Gastrocnemius medialis (tissue), 4 donors: Measurements from ENCODE around the gene HERC6.

Source experiments
- POLR2A ChIP-seq, 2 donors: fragments of 450-650 bp; IDR thresholded peaks; one replicate each; pipeline ENCODE4 v1.6.1; 2017; ENCODE audit warnings: antibody characterized with exemption in 2 of 2, mild to moderate bottlenecking in 2 of 2, moderate library complexity in 2 of 2
- TF ChIP-seq, protein P1 (sequence below), 5 experiments: fragments of 450-650 bp in 3 of 5; fragments of 200-600 bp in 2 of 5; sonication (generic) in 2 of 5; IDR thresholded peaks in 4 of 5; conservative IDR thresholded peaks in 1 of 5; 1 replicate in 4 of 5; 2 replicates in 1 of 5; pipeline ENCODE4 v1.5.1; 2016 to 2019; ENCODE audit warnings: antibody characterized with exemption in 5 of 5, mild to moderate bottlenecking in 3 of 5, moderate library complexity in 3 of 5

DNA sequence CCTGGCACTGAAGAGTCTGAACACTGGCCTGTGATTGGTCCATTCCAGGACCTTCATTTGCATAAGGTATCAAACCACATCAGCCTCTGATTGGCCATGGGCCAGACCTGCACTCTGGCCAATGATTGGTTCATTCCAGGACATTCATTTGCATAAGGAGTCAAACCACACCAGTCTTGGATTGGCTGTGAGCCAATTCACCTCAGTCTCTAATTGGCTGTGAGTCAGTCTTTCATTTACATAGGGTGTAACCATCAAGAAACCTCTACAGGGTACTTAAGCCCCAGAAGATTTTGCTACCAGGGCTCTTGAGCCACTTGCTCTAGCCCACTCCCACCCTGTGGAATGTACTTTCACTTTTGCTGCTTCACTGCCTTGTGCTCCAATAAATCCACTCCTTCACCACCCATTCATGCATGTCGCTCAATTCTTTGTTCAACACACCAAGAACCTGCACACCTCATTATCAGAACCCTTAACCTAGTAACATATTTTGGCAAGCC is 64.1 kb downstream of the HERC6 start:
- TF ChIP-seq, protein P1, sequence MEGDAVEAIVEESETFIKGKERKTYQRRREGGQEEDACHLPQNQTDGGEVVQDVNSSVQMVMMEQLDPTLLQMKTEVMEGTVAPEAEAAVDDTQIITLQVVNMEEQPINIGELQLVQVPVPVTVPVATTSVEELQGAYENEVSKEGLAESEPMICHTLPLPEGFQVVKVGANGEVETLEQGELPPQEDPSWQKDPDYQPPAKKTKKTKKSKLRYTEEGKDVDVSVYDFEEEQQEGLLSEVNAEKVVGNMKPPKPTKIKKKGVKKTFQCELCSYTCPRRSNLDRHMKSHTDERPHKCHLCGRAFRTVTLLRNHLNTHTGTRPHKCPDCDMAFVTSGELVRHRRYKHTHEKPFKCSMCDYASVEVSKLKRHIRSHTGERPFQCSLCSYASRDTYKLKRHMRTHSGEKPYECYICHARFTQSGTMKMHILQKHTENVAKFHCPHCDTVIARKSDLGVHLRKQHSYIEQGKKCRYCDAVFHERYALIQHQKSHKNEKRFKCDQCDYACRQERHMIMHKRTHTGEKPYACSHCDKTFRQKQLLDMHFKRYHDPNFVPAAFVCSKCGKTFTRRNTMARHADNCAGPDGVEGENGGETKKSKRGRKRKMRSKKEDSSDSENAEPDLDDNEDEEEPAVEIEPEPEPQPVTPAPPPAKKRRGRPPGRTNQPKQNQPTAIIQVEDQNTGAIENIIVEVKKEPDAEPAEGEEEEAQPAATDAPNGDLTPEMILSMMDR (IDR thresholded peaks at IDR 0.05 in 4 of 5, conservative IDR thresholded peaks at IDR 0.05 in 1 of 5): no peak
- TF ChIP-seq POLR2A (IDR thresholded peaks at IDR 0.05): no peak
